ENCODE data around the gene PSD2.

- TF ChIP-seq EZH2 (IDR thresholded peaks at IDR 0.05; ENCODE audit: insufficient read depth, poor library complexity, severe bottlenecking) (no peak), EZH2phosphoT487 (IDR thresholded peaks at IDR 0.05; ENCODE audit: insufficient read depth, low read depth) (no peak)
Observed at GRCh38 chr5:139772927-139773690, 22.5 kb upstream of the PSD2 start.

Data from GM23248 (cell line).